ENCODE results near the gene SPON1.

Gene SPON1

DNA sequence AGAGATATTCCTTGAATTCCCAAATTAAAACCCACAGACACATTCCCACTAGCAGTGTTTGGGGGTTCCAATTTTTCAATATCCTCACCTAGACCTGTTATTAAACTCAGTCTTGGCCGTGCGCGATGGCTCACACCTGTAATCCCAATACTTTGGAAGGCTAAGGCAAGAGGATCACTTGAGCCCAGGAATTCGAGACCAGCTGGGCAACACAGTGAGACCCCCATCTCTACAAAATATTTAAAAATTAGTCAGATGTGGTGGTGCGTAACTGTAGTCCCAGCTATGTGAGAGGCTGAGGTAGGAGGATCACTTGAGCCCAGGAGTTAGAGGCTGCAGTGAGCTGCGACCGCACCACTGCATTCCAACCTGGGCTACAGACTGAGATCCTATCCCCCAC lies 343.1 kb downstream of the SPON1 start:
- Histone ChIP-seq H3K4me3 (no peak overlapping the region), H3K27me3 (no peaks in the 10 kb centered on the region), H3K36me3 (no peaks in the 10 kb centered on the region), H3K27ac (no peak overlapping the region), H3K4me1 (peaks cover 0 to 36% (median 12%) of the 10 kb centered on the region in 4 donors), H3K9me3 (no peaks in the 10 kb centered on the region)
- intact Hi-C loops (cut with DNase I; ENCODE audit: low total_unique reads), result no loop called here
- TF ChIP-seq CTCF (IDR thresholded peaks at IDR 0.05), result no peak
- DNase-seq, result no peak

DNA sequence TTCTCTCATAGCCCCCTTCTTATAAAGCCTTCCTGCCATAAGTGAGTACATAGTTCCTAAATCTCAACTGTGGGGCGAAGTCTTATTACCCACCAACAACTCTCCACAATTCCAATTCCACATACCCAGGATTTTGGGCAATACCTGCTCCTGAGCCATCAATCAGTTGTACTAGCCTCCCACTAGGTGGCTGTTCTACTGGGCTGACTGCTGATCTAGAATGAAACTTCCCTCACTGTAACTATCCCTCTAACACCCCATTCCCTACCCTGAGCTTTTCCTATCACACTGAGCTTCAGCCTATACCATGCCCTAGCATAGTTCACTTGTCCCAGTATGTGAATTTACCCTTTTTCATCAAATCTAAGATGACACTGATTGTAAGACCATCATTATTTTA lies 344.0 kb downstream of the SPON1 start:
- no peak for TF ChIP-seq CTCF (IDR thresholded peaks at IDR 0.05)
- no peak for DNase-seq
- Histone ChIP-seq H3K4me3 (no peak overlapping the region), H3K4me1 (peaks cover 0 to 28% (median 11%) of the 10 kb centered on the region in 4 donors), H3K27me3 (no peaks in the 10 kb centered on the region), H3K36me3 (no peaks in the 10 kb centered on the region), H3K9me3 (no peaks in the 10 kb centered on the region), H3K27ac (no peak overlapping the region)
- intact Hi-C loops (cut with DNase I; ENCODE audit: low total_unique reads), result no loop called here

GRCh38 chr11:14308114-14308896 lies 345.8 kb downstream of the SPON1 start:
- Histone ChIP-seq H3K4me3 (no peak overlapping the region), H3K27me3 (no peaks in the 10 kb centered on the region), H3K27ac (no peak overlapping the region), H3K36me3 (no peaks in the 10 kb centered on the region), H3K9me3 (no peaks in the 10 kb centered on the region), H3K4me1 (peaks cover 0 to 37% (median 24%) of the 10 kb centered on the region in 4 donors)
- peak; percentile 41 to 44 for TF ChIP-seq CTCF (IDR thresholded peaks at IDR 0.05)
- DNase-seq, result no peak
- intact Hi-C loops (cut with DNase I; ENCODE audit: low total_unique reads), result no loop called here

DNA sequence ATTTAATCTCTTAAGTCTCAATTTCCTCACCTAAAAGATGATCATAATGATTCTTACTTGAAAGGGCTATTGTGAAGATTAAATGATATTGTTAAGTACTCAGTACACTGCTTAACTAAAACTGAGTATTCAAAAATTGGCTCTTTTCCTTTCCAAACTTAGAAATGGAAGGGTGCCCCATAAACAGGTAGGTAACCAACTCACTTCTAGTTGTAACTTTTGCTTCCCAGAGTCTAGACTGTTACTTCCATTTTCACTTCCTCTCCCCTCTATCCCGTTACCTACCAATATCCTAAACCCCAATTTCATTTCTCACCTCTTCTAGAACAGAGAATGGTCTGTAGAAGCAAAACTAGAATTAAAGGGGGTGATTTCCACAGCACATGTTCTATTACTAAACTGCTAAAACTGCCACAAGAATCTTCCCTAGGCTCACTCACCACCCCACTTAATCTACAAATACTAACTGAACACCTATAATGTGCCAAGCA lies 346.4 kb downstream of the SPON1 start:
- H3K9me3 ChIP-seq, result no peaks in the 10 kb centered on the region
- no peaks in the 10 kb centered on the region for H3K27me3 ChIP-seq
- no peak for DNase-seq
- TF ChIP-seq CTCF (IDR thresholded peaks at IDR 0.05), result no peak
- H3K4me3 ChIP-seq, result no peak overlapping the region
- intact Hi-C loops (cut with DNase I; ENCODE audit: low total_unique reads), result no loop called here
- H3K36me3 ChIP-seq, result no peaks in the 10 kb centered on the region
- peaks cover 0 to 42% (median 25%) of the 10 kb centered on the region in 4 donors for H3K4me1 ChIP-seq
- H3K27ac ChIP-seq, result no peak overlapping the region

DNA sequence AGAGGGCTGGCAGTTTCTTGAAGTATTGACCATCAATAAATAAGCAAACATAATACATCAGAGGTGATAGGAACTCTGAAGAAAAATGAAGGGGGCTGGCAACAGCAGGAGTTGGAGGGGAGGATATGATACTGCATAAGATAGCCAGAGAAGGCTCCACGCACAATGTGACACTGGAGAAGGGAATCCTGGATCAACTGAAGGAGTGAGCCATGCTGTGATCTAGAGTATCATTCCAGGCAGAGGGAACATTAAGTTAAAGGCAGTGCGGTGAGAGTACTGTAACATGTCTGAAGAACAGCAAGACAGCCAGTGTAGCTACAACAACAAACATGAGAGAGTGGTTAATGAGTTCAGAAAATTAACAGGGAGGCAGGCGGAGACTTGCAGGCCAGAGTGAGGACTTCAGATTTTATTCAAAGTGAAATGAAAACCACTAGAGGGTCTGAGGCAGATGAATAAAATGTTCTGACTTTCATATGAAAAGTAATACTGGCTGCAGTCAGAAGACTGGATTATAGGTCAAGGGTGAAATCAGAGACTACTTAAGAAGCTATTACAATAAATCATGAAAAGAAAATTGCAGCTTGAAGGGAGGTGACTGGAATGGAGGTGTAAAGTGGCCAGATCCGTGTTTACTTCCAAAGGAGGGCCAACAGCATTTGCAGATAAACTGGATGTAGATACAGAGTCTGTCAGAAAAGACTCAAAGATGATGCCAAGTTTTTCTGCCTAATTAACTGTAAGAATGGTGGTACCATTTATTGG lies 347.1 kb downstream of the SPON1 start:
- Histone ChIP-seq H3K4me3 (no peak overlapping the region), H3K9me3 (no peaks in the 10 kb centered on the region), H3K36me3 (no peaks in the 10 kb centered on the region), H3K27ac (no peak overlapping the region), H3K27me3 (no peaks in the 10 kb centered on the region), H3K4me1 (peaks cover 0 to 49% (median 26%) of the 10 kb centered on the region in 4 donors)
- intact Hi-C loops (cut with DNase I; ENCODE audit: low total_unique reads), result no loop called here
- TF ChIP-seq CTCF (IDR thresholded peaks at IDR 0.05), result no peak
- no peak for DNase-seq

Data from tibial artery (tissue), 4 donors.